Natural killer cell (primary cell): ENCODE data around the gene TMEM151A. TPM values are rescaled to one million over a fixed set of nuclear protein-coding genes. Genes with fewer than 3 reads are reported as not detected.
A peak's percentile ranks its signal among the peaks of the same experiment; 100 is the strongest.

ENCODE experiments used
- ATAC-seq, 3 donors: fragments of 150-1000 bp in 2 of 3; fragments of 200-7000 bp in 1 of 3; cut with Tn5 transposase; 1 replicate in 1 of 3; 2 replicates in 2 of 3; pipeline ENCODE4 v1.10.0; 2021; ENCODE audit warnings: mild to moderate bottlenecking in 2 of 3, moderate library complexity in 2 of 3
- DNase-seq, 2 donors: peaks; one replicate each; pipeline versions ENCODE4 v3.0.0 to v3.0.0-alpha.2; 2013 to 2021; ENCODE audit warnings: mixed read lengths in 1 of 2
- H3K27ac ChIP-seq: one replicate; pipeline ENCODE4 v1.5.1; 2013; ENCODE audit warnings: mild to moderate bottlenecking, low read length
- H3K27me3 ChIP-seq: one replicate; pipeline ENCODE4 v1.6.1; 2013; ENCODE audit warnings: low read length; ENCODE audit not compliant: control insufficient read depth, insufficient read depth
- H3K36me3 ChIP-seq: one replicate; pipeline ENCODE4 v1.6.1; 2013; ENCODE audit warnings: low read length; ENCODE audit not compliant: control insufficient read depth, insufficient read depth
- H3K4me1 ChIP-seq: one replicate; pipeline ENCODE4 v1.6.1; 2013; ENCODE audit warnings: low read length; ENCODE audit not compliant: control insufficient read depth, insufficient read depth
- H3K4me3 ChIP-seq: one replicate; pipeline ENCODE4 v1.5.1; 2013; ENCODE audit warnings: low read length
- H3K9me3 ChIP-seq: one replicate; pipeline ENCODE4 v1.6.1; 2013; ENCODE audit warnings: low read length; ENCODE audit not compliant: control insufficient read depth, insufficient read depth
- H3K27ac Mint-ChIP-seq, 2 donors: one replicate each; pipeline ENCODE4 v1.8.0; 2022; ENCODE audit warnings: mild to moderate bottlenecking in 2 of 2, mixed read lengths in 2 of 2, moderate library complexity in 1 of 2
- H3K27me3 Mint-ChIP-seq, 2 donors: one replicate each; pipeline ENCODE4 v1.8.0; 2022; ENCODE audit warnings: low read depth in 2 of 2, mixed read lengths in 2 of 2
- H3K36me3 Mint-ChIP-seq: one replicate; pipeline ENCODE4 v1.8.0; 2022; ENCODE audit warnings: mixed read lengths
- H3K4me1 Mint-ChIP-seq, 2 donors: one replicate each; pipeline ENCODE4 v1.8.0; 2022; ENCODE audit warnings: mixed read lengths in 2 of 2
- H3K4me3 Mint-ChIP-seq: one replicate; pipeline ENCODE4 v1.8.0; 2022; ENCODE audit warnings: mild to moderate bottlenecking, moderate library complexity, mixed read lengths
- H3K9me3 Mint-ChIP-seq, 2 donors: one replicate each; pipeline ENCODE4 v1.8.0; 2022; ENCODE audit warnings: mixed read lengths in 2 of 2
- WGBS: methylation state at CpG from one replicate; pipeline ENCODE4 v1.1.7; 2013; ENCODE audit warnings: missing lambda C conversion rate; ENCODE audit not compliant: insufficient coverage; 5-methylcytosine and 5-hydroxymethylcytosine counted together
- intact Hi-C: fragments of 100-400 bp; cut with micrococcal nuclease; formaldehyde crosslinking; loops from one replicate; pipeline ENCODE4 v1.14.2; 2022
- total RNA-seq, 4 donors: library from RNA; stranded (reverse); fragments of 120-200 nt in 1 of 4; gene quantifications; one replicate each; pipeline versions ENCODE4 v1.2.3 to v1.2.4, GENCODE V29; 2013 to 2022
- TF ChIP-seq, protein P1 (sequence below): fragments of 200-600 bp; IDR thresholded peaks from one replicate; pipeline ENCODE4 v1.8.0; 2022; ENCODE audit warnings: antibody characterized with exemption

TMEM151A gene
- total RNA-seq, 3 donors from 2014 or later (not counting 1 experiment from before 2014, with no cell fraction given) = not detected

DNA sequence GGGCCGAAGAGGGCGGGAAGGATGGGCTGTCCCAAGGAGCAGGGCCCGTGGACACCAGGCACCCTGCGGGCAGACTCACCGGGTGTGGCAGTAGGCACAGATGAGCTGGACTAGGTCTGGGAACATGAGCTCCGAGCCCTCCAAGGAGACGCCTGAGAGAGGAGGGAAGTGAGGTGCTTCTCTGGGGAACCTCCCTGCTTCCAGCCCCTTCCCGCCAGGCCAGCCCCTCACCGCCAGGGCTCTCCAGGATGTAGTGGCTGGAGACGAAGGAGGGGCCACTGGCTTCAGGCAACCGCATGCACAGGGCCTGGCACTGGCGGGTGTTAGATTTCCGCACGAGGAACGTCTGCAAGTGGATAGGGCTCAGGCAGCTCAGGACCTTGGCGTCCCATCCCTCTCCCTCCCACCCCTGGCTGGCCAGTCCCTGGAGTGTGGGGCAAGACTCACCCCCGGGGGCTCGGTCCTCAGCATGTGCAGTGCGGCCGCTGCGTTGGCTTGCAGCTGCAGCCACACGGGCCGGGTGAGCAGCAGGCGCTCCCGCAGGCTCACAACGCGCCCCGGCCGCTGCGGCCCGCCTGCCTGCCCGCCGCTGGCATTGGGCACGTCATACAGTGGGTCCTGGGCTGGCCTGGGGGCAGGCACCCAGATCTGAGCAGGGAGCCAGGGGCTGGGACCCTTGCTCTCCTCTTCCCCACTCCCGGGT, 44.0 kb downstream of the TMEM151A start:
- peak overlapping the region; percentile 8 for H3K4me3 ChIP-seq
- 24% methylated on average over 35 of the region's 35 CpGs for WGBS
- peak in 2 of 3 donors; percentile 17 to 20 for ATAC-seq

DNA sequence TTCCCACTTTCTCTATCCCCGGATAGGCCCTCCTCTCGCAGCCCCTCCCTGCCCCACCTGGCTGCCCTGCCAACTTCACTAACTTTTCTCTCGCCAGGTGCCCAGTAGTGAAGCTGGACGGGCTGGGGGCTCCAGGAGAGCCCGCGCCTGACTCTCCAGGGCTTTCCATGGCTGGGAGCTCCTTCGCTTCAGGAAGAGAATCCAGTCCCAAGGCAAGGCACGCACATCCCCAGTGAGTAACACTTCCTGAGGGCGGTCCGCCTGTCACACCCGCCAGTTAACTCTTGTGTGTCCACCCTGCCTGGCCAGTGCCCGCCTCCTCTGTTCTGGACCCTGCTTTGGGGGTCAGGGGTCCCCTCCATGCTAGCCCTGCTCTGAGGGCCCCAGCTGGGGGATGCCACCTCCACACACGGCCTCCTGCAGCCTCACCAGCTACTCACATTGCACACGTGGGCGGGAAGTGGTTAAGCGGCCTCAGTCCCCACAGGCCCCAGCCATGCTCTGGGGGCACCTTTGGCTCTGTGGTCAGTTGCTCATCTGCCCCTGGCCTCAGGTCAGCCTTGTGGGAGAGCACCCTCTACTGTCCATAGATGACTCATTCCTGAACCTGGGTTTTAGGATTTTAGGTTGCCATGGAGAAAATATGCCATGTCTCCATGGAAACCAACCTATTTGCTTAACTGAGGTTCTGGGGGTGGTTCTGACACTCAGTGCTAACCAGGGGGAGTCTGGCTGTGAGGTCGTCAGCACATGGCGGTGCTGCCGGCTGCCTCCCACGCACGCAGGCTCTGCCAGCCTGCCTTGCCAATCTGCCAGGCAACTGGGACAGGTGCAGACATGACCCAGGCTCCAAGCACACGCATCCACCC, 44.8 kb downstream of the TMEM151A start, which contains the start of gene RIN1:
Gene RIN1 (minus strand): TSS at position 201 of the 869 bp plus-strand sequence. CDS start 32 bp downstream, at position 169.
- H3K27ac ChIP-seq = peak within 1 kb of the TSS; percentile 4
- ATAC-seq = peak; percentile 75 to 88 (median 87)
- Mint-ChIP-seq H3K27me3 (peaks cover 8 to 25% of the 10 kb centered on the region in 2 donors), H3K36me3 (no peaks in the 10 kb centered on the region), H3K9me3 (no peaks in the 10 kb centered on the region), H3K4me3 (peak within 1 kb of the TSS; percentile 84), H3K27ac (peak within 1 kb of the TSS; percentile 71 to 92), H3K4me1 (peaks cover 10 to 27% of the 10 kb centered on the region in 2 donors)
- H3K9me3 ChIP-seq = no peaks in the 10 kb centered on the region
- peak within 1 kb of the TSS; percentile 8 for H3K4me3 ChIP-seq
- H3K4me1 ChIP-seq = peaks cover 24% of the 10 kb centered on the region
- no peaks in the 10 kb centered on the region for H3K27me3 ChIP-seq
- intact Hi-C loops = loop anchor here (1.0 kb wide), 1 partner anchor 8 kb away; no protein-coding TSS in a partner anchor
- peak; percentile 71 to 74 for DNase-seq
- H3K36me3 ChIP-seq = peaks cover 42% of the 10 kb centered on the region
- 12% methylated on average over 22 of the region's 22 CpGs for WGBS
- TF ChIP-seq, protein P1, sequence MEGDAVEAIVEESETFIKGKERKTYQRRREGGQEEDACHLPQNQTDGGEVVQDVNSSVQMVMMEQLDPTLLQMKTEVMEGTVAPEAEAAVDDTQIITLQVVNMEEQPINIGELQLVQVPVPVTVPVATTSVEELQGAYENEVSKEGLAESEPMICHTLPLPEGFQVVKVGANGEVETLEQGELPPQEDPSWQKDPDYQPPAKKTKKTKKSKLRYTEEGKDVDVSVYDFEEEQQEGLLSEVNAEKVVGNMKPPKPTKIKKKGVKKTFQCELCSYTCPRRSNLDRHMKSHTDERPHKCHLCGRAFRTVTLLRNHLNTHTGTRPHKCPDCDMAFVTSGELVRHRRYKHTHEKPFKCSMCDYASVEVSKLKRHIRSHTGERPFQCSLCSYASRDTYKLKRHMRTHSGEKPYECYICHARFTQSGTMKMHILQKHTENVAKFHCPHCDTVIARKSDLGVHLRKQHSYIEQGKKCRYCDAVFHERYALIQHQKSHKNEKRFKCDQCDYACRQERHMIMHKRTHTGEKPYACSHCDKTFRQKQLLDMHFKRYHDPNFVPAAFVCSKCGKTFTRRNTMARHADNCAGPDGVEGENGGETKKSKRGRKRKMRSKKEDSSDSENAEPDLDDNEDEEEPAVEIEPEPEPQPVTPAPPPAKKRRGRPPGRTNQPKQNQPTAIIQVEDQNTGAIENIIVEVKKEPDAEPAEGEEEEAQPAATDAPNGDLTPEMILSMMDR = peak; percentile 24

More for the DNA sequence above, 44.0 kb downstream of the TMEM151A start:
- TF ChIP-seq, protein P1 = no peak
- H3K9me3 Mint-ChIP-seq = no peaks in the 10 kb centered on the region
- peak overlapping the region; percentile 71 to 92 for H3K27ac Mint-ChIP-seq
- H3K9me3 ChIP-seq = no peaks in the 10 kb centered on the region
- peaks cover 10 to 26% of the 10 kb centered on the region in 2 donors for H3K4me1 Mint-ChIP-seq
- peaks cover 24% of the 10 kb centered on the region for H3K4me1 ChIP-seq
- H3K36me3 Mint-ChIP-seq = no peaks in the 10 kb centered on the region
- H3K4me3 Mint-ChIP-seq = peak overlapping the region; percentile 84
- peak in 1 of 2 donors; percentile 14 for DNase-seq
- intact Hi-C loops = loop anchor here (1.0 kb wide), 1 partner anchor 7 kb away; no protein-coding TSS in a partner anchor
- H3K27me3 ChIP-seq = peaks cover 3% of the 10 kb centered on the region
- H3K36me3 ChIP-seq = peaks cover 34% of the 10 kb centered on the region
- no peak overlapping the region for H3K27ac ChIP-seq
- peaks cover 8 to 24% of the 10 kb centered on the region in 2 donors for H3K27me3 Mint-ChIP-seq

DNA sequence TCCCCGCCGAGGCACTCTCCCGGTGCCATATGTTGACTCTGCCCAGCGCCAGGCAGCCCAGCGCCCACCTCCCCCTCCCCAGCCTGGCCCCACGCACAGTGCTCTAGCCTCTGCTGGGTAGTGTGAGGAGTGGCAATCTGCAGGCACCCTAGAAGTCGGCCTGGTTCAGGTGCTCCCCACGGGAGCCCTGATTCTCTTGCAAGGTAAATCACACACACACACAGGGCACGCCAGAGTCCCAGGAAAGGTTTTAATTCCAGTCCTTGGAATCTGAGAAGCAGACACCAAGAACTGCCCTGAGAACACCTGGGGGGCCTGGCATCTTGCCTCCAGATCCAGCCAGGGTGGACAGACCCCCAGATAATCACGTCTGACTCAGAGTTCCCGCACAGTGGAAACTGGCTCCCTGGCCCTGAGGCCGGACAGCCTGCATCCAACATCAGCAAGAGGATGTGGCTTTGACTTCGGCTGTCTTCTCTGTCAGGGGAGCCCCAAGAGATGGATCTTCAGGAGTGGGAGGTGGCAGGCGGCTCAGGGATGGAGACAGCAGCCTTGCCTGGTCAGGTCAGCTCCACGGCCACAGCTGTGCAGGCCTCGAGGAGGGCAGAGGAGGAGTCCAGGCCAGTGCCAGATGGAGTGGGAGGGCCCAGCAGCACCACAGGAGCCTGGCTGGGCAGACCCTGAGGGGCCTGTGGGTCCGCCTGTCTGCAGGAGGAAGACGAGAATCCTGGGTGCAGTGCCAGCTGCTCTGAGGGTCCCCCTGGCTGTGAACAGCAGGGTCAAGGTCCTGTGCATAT, 45.6 kb downstream of the TMEM151A start:
- 79% methylated on average over 17 of the region's 18 CpGs for WGBS
- no peaks in the 10 kb centered on the region for H3K36me3 Mint-ChIP-seq
- no peaks in the 10 kb centered on the region for H3K27me3 ChIP-seq
- no peaks in the 10 kb centered on the region for H3K9me3 Mint-ChIP-seq
- H3K4me3 Mint-ChIP-seq = no peak overlapping the region
- H3K4me1 Mint-ChIP-seq = peaks cover 10 to 31% of the 10 kb centered on the region in 2 donors
- no peak for ATAC-seq
- H3K4me1 ChIP-seq = peaks cover 24% of the 10 kb centered on the region
- H3K27ac ChIP-seq = peak overlapping the region; percentile 4
- H3K4me3 ChIP-seq = no peak overlapping the region
- H3K9me3 ChIP-seq = no peaks in the 10 kb centered on the region
- peak overlapping the region; percentile 71 to 92 for H3K27ac Mint-ChIP-seq
- peaks cover 7 to 25% of the 10 kb centered on the region in 2 donors for H3K27me3 Mint-ChIP-seq
- intact Hi-C loops = no loop called here
- peaks cover 49% of the 10 kb centered on the region for H3K36me3 ChIP-seq
- TF ChIP-seq, protein P1 = no peak
- DNase-seq = peak in 1 of 2 donors; percentile 4
